GM13977 (cell line): Measurements from ENCODE around the gene VDAC1.

Experiments
- DNase-seq: peaks from one replicate; pipeline ENCODE4 v3.0.0; 2012; ENCODE audit warnings: low spot score
- in situ Hi-C: fragments of 300-500 bp; cut with MboI; formaldehyde crosslinking; loops from one replicate; pipeline ENCODE4 v1.12.0; 2022; ENCODE audit warnings: low sequenced_read_pairs, low pct_unique_long_range_greater_than_20kb, mixed read lengths, inconsistent platforms; ENCODE audit not compliant: unreplicated experiment
- TF ChIP-seq, protein P1 (sequence below): IDR thresholded peaks from 2 replicates; pipeline ENCODE4 v1.5.1; 2012; ENCODE audit warnings: mild to moderate bottlenecking, control low read depth; ENCODE audit not compliant: insufficient read depth; ENCODE audit errors: extremely low read depth, missing control alignments

Gene VDAC1

DNA sequence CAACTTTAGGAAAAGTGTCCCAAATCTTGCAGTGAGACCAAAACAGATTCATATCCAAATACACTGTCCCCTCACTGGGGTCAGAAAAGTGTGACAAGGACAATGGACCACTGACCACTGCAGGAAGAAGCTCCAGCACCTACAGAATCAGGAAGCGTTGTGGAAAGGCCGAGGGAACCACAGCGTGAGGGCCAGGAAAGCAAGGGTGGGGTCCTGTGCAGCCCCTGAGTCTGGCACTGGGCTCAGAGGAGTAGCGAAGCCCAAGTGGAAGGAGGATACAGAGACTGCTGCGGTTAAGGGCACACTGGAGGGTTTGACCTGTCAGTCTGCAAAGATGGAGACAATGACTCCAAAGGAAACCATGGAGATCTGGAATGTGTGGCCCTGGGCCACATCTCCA, 73.2 kb downstream of the VDAC1 start:
- DNase-seq = no peak
- TF ChIP-seq, protein P1, sequence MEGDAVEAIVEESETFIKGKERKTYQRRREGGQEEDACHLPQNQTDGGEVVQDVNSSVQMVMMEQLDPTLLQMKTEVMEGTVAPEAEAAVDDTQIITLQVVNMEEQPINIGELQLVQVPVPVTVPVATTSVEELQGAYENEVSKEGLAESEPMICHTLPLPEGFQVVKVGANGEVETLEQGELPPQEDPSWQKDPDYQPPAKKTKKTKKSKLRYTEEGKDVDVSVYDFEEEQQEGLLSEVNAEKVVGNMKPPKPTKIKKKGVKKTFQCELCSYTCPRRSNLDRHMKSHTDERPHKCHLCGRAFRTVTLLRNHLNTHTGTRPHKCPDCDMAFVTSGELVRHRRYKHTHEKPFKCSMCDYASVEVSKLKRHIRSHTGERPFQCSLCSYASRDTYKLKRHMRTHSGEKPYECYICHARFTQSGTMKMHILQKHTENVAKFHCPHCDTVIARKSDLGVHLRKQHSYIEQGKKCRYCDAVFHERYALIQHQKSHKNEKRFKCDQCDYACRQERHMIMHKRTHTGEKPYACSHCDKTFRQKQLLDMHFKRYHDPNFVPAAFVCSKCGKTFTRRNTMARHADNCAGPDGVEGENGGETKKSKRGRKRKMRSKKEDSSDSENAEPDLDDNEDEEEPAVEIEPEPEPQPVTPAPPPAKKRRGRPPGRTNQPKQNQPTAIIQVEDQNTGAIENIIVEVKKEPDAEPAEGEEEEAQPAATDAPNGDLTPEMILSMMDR = no peak
- in situ Hi-C loops = no loop called here

DNA sequence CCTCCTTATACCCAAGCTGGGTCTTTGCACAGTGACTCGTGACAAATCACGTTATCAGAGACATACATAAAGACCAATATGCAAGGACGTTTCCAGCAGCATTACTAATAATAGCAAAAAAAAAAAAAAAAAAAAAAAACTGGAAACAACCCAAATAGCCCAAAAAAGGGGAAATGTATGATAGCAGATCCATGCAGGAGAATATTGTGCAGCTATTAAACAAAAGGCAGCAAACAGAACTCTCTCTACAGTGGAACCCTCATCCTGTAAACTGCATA, 74.0 kb downstream of the VDAC1 start:
- in situ Hi-C loops = no loop called here
- TF ChIP-seq, protein P1 = no peak
- no peak for DNase-seq

DNA sequence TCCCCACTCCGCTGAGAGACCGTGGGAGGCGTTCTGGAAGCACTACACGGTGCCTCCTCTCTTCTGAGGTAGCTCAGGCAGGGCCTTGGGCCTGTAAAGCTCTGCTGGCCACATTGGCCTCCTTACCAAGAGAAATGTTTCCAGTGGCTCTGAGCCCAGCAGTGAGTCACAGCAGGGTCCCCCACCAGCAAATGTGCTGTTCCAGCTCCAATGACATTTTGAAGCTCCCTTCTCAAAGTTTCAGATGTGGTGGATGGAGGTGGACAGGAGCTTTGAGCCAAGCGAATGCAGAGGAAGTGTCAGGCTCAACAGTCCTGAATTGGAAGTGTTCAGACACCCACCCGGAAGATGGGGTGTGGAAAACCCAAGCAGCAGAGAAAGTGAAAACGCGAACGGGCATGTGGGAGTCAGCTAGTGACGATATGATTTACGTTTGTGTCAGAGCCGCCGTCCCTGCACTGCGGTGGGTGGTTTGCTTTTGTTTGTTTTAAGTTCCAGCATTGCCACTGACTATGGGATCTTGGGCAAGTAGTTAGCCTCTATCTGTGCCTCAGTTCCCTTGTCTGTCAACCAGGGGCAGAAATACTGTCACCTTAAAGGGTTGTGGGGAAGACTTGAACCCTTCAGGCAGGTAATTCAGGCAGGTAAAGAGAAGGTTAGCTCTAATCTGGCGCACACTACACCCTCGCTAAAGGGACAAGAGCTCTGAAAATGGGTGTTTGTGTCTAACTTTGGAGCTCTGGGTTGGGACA, 74.5 kb downstream of the VDAC1 start:
- peak; percentile 63 for DNase-seq
- in situ Hi-C loops = no loop called here
- TF ChIP-seq, protein P1 = no peak

DNA sequence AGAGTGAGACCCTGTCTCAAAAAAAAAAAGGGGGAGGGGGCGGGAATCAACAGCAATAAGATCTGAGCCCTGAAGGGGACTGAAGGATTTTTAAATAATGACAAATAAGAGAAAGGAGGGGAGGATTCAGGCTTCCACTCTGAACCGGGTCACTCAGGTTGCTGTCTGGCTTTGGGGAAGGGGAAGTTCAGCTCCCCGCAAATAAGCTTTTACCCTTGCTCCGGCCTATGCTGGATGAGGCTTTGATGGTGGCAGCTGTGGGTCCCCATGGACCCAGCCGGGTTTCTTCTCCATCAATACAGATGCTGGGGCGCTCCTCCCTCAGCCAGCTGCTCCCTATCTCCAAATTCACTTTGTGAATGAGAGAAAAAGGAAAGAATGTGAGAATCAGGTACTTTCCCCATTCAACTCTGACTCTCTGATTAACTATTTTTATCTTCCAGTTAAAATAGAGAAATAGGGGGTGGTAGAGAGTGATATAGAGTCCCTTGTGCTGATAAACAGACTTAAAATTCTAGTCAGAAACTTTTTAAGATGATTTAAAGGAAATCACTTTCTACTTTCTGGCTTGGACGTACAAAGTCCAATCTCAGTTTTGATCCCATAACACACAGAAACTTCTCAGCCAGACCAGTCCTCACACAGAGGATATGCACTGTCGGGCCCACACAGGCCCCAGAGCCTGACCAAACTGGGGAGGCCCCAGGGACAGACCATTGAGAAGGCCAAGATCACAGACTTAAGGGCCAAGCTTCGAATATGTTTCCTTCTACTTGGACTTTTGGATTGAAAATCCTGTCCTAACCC, 76.0 kb downstream of the VDAC1 start:
- DNase-seq = peak; percentile 60
- TF ChIP-seq, protein P1 = no peak
- in situ Hi-C loops = no loop called here

DNA sequence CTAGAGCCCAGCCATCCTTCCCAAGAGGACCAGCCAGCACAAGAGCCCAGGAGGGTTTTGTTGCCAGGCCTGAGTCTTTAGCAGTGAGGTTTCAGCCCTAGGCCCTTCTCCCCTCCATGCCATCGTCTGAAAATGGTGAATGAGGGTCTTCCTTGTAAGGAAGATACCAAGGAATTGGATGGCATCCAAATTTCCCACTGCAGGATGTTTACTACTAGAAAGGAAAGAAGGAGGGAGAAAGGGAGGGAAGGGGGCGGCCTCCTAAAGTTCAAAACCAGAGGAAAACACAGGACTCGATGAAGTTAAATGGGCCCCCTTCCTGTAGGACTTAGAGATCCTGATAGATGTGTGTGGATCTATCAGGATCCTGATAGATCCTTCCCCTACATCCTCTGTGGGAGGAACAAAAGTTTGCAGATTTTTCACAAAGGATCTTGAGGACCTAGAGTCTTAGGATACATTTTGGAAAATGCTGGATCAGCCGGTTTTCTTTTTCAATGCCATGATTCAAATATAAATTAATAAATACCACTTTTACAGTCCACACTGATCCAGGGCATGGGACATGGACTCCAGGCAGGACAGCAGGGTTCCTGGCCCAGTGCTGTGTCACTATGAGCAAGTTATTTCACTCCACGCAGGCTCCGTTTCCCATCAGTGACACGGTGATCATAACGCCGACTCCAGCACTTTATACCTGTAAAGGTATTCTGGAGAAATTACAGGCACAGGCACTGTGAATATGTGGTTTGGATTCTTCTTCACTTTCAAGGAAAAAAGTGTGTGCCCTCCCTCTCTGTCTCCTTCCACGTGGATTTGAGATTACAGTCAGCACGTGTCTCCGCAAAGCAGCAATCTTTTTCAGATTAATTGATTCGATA, 77.2 kb downstream of the VDAC1 start:
- DNase-seq = no peak
- in situ Hi-C loops = no loop called here
- TF ChIP-seq, protein P1 = no peak

DNA sequence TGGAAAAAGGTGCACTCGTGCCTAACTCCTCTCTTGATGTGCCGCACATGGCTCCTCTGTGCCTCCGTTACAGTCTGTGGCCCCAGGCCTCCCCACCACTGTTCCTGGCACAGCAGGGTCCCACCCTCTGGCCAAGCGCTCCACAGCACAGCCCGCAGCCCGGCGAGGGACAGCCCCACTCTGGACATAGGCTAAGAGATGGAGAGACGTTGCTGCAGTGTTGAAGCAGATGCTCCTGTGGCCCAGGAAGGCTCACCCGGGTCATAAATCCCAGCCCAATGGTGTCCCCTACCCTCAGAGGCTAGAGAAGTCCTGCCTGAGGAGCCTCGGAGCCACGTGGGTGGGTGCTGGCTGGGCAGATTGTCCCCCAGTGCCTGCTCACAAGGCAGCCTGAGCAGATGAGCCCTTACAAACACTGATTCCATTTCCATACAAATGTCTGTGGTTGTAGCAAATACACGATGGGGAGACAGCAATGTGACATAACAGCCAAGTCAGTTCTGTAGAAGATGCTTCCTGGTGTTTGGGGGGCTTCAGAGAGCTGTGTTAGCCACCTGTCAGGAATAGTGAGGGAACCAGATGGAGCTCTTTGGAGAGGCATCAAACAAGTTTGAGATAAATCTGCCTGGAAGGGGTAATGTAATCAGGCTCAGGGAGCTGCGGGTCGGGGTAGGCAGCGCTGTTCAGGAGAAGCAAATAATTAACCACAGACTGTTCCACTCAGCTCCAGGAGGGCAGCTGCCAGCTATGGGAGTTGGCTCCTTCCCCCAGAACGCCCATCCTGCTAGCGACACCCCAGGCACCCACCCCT, 78.1 kb downstream of the VDAC1 start:
- in situ Hi-C loops = no loop called here
- TF ChIP-seq, protein P1 = no peak

More for the DNA sequence above, 78.1 kb downstream of the VDAC1 start:
- no peak for DNase-seq
